ENCODE measurements around the gene NFIA.

Gene NFIA

DNA sequence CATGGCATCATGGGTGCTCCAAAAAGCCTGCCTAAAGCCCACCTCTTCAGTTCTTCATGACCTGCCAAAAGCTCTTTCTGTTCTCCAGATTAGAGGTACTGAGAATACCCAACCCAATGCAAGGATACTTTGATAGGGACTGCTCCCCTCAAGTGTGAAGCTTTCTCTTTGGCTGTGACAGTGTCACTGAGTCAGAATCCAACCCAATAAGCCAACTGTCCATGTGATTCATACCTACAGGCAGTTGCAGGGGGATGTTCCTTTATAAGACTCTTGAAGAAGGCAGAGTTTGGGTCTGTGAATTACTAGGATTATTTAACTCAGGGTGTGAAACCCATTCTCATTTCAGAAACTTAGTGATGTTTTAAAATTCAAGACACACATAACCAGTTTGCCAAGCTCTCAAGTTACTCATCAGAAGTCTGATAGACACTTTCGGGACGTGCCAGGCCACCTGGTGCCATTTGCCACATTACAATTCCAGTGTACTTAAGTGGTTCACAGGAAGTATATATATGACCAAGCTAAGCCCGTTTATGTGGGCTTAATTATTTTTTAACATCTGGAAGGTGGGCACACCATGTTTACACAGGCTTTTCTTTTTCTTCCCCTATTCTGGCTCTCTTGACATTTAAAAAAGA lies 265.8 kb downstream of the NFIA start:
- DNase-seq: no peak

DNA sequence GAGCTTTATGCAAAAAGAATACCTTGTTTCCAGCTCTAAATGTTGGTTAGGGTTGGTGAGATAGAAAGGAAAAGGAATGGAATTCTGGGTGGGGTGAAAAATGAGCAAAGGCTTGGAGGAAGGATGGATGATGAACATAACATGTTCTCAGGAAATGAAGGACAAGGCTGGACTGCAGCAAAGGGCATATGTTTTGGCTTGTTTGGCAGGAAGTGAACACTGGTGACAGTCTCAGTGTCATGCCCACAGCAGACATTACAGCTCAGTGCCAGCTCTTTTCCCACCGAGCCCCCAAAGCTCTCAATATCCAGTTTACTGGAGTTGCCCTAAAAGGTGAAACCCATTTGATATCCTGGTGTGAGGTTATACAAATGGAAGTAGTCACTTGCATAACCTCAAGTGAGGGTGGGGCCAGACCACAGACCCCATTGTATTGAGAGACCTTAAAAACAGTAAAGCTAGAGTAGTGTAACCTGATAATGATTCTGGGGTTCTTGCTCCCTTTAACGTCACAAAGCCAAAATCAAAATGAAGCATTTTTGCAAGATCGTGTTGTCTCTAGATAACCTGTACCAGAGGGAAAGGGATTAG lies 270.6 kb downstream of the NFIA start:
- no peak for DNase-seq

DNA sequence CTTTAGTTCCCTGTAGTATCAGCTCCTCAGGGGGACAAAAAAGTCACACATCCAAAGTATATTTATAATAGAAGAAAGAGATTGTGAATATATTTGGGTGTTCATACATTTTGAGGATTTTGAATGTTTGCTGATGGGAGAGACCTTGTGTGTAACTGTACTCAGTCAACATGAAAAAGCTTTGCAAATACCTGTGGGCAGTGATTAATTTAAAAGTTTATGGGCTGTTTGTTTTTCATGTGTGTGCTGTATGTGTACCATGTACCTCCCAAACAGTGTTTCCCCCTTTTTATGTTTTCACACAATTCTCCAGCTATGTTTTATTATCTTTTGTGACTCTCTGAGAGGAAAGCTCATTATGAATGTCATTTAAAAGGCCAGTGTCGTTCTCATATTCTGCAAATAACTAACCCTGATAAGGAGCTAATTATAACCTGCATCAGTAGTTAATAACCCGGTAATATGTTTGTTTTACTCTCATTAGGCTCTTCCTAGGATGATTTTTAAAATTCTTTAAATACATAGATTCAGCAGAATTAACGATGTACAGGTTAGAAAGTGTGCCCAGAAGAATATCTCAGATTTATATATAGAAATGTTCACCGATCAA lies 271.5 kb downstream of the NFIA start:
- no peak for DNase-seq

DNA sequence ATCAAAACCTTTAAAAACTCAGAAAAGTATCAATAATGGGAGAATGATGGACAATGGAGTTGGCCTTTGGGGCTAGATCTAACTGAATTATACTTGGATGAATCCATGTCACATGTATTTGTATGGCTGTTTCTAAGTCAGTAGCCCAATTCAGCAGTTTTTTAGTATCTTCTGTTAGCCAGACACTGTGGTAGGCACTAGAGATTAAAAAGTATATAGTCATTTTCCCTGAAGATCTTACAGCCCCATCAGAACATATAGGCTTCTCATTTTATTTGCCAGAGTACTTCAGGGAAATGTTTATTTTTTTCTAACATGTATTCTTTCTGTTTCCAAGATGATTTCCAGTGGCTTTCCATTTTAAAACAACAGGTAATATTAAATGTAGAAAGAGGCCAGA lies 273.7 kb downstream of the NFIA start:
- no peak for DNase-seq

DNA sequence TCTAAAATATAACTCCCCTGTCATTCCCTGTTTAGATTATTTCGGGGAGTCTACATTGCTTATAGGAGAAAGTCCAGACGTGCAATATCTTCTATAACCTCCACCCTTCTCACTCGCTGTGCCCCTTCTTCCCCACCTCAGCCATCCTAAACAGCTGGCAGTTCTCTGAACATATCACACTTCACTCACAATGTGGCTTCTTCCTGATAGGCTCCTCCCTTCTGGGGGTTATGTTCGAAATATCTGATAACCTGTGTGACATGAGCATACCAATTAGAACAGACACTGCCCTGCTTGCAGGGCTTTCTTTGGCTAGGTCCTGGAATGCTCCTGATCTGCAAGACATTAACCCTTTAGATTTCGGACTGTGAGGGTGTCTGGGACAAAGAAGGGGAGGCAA lies 274.6 kb downstream of the NFIA start:
- DNase-seq: no peak

DNA sequence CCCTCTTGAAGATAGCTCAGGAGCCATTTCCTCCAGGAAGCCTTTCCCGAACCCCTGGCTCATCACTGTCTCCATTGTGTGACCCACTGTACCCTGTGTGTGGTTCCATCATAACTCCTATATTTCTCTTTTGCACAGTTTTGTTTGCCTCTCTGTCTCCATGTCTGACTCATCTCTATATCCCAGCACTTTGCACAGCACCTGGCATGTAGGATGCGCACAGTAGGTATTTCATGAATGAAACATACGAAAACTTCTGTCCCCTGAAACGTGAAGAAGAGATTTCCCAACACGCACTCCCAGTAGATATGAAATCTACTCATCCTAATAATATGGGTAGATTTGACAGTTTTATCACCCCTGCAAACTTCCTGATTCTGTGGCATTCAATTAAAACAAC lies 275.2 kb downstream of the NFIA start:
- no peak for DNase-seq

DNA sequence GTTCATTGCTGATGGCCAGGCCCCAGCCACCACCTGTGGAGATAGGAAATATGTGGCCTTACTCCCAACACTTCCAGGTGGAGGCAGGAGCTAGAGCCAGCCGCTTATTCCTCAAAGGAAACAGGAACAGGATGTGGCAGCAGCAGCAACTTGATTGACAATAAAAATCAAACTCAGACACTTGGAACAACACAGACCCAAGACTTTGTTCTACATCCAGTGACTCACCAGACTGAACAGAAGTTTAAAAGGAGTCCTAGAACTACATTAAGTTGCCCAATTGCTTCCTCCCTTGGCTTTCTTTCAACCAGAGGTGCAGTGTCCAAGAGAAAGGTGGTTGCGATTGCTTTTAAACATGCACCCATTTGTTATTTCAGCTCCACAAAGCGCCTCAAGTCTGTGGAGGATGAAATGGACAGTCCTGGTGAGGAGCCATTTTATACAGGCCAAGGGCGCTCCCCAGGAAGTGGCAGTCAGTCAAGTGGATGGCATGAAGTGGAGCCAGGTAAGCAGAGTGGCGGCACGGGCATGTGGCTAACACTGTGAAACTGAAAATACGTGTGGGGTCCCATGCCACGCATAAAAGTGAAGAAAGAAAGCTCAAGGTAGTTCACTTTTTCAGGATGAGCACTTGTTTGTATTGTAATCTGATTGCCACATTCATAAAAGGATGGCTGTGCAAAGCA lies 276.6 kb downstream of the NFIA start:
- DNase-seq: no peak

DNA sequence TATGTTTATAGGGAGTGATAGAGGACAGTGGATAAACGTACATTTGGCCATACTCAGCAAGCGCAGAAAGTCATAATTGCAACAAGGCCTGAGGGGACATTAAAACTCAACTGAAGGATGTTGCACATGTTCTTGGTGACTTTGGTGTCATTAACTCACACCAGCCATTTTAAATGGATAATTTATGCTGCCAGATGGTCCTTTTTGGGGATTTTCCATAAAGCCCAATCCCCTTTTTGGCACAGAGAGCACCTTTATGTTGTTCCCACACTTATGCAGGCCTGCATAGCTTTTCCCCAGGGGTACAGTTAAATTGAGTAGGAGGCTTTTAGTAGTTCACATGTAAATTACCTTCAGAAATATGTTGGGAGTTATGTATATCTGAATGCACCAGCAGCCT lies 279.6 kb downstream of the NFIA start:
- no peak for DNase-seq

DNA sequence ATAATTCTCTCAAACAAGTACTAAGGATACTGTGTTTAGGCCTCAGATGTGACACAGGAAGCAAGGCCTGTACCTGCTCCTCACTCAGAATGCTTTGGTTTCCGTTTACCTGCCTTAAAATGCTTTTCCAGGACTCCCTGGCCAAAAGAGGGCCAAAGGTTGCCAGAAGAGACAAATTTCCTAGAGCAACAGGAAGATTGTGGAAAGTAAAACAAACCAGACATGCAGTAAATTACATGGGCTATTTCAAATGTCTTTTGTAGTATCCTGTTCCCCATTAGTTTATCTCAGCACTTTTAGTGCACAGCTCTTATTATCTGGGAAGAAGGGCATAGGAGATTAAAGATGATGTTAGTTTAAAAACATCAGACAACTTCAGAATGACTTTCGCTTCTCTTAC lies 280.0 kb downstream of the NFIA start:
- DNase-seq: no peak

DNA sequence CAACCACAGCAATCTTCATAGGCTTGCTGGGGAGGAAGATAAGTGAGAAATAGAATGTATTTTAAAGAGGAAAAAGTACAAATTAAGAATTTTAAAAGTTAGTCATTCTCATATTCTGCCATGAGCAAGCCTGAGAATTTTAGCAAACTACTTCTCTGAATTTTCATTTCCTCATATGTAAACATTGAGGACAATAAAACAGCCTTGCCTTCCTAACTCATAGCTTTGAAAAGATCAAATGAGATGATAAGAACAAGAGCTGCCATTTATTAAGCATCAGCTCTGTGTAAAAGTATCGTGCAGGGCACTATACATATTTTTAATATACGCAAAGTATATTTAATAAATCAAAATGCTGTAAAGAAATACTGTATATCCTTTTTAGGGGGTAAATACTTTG lies 286.0 kb downstream of the NFIA start:
- DNase-seq: no peak

DNA sequence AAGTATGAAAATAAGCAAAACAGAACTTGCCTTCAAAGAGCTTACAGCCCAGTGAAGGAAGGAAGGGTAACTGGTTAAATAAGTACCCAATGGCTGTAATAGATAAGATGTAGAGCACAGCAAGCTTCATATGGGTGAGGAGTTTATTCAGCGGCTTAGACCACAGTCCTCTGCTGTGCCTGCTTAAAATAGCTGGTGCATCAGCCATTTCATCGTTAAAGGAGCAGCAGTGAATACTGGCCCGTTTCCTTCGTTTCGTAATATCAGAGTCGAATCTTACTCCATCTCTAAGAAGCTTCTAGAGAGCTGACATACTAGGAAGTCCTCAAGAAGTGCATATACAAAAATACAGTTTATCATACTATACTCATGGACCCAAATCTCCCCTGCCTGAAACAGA lies 286.5 kb downstream of the NFIA start:
- no peak for DNase-seq

DNA sequence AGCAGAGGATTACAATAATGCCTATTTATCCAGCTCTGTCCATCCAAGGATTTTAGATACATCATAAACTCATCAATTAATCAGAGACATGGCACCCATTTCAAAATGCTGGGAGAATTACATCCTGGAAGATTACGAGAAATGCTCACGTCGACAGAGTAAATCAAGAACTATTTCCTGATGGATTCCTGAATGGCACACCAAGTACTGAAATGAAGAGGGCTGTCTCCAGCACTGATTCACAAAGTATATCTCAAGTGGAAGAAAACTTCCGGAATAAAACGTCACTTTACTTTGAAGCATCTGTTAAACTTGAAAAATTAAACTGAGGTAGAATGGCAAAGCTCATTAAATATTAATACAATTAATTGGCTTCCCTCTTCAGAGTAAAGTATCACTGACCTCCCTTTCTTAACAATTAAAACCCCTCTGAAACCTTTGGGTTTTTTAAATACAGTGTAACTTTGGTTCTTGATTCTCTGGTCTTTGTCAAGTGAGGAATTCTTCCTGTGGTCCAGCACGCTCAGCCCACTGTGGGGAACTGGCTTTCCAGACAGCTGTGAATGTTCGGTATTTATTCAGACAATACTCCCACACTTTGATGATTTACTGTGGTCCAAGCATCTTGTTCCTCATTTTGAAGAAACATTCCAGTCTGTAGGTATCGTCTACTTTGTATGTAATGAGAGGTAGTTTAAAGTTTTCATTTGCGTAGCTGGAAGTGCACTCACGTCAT lies 288.0 kb downstream of the NFIA start:
- DNase-seq: no peak

DNA sequence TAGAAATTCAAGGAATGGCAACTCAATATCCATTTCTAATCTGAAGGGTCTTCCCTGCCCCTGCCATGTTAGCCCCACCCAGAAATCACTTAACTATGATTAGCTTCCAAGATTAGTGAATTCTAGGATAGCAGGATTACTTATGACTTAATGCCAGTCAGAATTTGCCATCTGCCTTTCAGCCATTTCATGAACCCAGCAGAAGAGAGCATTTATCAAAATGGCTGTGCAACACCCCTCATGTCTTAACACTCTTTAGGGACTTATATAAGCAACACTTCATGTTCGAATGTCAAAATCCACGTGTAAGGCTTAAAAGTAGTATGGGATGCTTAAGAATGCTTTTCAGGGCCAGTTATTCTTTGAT lies 288.5 kb downstream of the NFIA start:
- DNase-seq: no peak

DNA sequence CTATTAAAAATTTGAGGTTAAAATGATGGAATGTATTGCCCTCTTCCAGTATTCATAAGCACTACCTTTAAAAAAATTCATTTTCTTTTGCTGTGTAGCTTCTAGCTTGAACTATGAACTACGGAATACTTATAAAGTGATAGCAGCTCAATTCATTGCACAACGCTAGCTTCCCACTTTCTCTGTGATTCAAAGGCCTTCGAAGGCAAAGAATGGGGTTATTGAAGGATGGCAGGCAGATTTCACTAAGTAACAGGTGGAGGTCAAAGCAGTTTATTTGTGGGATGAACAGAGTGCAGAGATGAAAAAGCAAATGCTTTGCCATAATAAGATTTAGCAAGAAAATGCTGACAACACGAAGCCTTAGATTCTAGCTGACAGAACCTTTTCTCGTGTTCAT lies 290.6 kb downstream of the NFIA start:
- DNase-seq: no peak

DNA sequence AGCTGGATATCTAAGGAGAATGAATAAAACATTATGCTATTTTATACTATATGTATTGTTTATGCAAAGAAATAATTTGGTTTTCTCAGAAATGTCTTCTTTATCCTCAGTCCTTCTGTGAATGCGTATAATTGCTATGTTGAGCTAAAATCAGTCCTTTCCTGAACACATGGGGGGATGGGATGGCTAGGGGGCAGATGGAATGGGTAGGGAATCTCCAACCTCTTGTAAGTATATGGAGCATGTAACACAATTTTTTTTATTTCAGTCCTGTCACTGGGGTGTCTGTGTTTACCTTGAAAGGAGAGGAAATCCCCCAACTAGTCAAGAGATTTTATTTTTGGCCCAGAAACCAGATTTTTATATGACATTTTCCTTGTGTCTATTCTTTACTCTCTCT lies 291.8 kb downstream of the NFIA start:
- DNase-seq: no peak

DNA sequence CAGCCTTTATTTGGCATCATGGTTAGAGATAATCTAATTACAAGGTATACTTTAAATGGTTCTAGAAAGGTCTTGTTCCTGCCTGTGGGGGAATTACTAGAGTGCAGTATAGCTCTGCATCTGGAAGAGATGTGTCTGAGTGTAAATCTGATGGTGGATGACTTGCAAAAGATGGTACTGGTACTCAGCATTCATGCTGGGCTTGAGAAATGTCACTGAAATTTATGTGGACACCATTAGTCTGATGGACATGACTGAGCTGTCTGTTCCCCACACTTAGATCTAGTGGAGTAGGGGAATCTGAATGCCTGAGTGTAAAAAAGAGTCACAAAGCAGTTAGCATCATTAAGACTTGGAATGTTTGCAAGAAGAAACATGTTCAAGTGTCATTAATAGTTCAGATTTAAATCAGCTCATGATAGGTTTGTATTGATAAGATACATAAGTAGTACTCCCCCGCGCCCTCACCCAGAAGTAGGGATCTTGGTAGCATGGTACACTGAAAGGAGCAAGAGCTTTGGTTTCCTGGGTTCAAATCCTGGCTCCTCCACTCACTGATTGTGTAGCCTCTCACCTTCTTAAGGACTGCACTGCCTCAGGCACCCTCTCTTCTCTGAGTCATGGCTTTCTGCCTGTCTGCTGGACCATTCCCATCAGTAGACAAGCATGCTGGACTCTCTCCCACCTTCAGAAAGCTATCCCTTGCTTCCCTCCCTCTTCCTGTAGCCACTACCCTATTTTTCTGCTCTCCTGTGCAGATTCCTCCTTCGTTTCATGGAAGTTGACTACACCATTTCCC lies 292.9 kb downstream of the NFIA start:
- no peak for DNase-seq

DNA sequence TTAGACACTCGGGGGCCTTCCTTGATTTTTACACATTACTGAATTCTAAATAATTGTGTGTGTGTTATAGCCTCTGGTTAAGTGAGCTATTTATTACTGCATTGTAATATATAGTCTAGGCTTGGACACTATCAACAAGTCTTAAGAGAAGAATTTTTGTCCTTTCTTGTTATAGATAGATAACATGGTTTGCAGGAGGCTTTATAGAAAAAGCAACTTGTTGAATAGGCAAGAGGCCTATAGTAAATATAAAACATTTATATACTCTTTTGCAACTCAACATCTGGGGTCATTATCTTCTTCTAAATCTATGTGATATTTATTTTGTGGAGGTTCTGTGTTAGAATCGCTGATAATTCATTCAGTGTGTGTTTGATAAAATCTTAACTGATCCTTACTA lies 293.8 kb downstream of the NFIA start:
- DNase-seq: no peak

DNA sequence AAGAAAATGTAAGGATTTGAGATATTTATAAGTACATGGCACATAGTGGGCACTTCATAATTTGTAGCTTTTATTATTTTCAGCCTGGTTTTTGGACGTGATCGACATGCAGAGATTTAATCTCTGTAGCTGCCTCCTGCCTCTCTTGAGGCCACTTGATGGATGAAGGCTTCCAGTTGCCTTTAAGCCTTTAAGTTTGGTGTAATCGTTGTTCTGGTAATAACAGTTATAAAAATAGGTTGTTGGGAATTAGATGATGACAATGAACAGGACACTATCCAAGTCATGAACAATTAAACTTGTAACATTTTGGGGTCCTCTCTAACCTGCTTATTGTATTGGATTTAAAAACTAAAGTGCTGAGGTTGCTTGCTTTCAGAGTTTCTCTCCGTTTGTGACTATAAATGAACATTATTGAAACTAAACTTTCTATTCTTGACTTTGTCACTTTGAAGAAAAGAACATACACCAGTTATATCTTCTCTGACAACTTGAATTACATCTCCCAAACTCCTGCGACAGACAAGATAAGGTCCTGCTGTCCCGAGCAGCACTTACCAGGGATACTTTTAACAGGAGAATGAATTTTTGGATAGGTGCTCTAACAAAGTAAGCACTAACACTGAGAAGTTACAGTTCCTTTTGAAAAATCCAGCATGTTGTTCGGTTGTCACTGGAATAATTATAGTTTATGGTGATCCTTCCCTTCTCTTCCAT lies 295.0 kb downstream of the NFIA start:
- no peak for DNase-seq

DNA sequence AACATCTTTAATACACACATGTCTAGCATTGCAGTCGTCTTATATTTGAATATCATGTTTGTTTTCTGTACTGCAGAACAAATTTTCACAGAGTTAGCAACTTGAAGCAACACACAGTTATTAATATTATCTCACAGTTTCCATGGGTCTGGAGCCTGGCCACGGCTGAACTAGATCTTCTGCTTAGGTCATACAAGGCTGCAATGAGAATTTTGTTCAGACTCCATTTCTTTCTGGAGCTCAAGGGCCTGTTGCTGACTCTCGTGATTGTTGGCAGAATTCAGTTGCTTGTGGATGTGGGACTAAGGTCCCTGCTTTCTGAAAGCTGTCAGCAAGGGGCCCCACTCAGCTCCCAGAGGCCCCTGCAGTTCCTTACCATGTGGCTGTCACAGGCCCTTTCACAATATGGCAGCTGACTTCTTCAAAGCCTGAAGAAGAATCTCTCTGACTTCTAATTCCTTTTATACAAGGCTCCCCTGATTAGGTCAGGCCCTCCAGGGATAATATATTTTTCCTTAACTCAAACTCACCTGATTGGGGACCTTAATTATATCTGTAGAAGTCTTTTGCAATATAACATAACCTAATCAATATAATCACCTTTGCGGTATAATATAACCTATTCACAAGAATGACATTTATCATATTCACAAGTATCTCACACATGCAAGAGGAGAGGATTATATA lies 296.3 kb downstream of the NFIA start:
- DNase-seq: no peak

DNA sequence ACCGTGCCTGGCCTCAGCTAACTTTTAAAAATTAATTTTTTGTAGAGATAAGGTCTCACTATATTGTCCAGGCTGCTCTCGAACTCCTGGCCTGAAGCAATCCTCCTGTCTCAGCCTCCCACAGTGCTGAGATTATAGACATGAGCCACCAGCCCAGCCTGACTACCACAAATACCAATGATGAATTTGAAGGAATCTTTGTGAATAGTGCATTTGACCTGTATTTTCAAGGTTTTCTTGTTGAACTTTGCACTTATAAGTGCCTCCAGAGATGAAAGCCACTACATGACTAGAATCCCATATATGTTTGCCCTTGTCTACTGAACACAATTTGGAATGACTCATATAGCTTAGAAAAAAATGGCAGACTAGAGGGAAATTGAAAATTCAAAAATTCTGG lies 297.3 kb downstream of the NFIA start:
- DNase-seq: no peak

DNA sequence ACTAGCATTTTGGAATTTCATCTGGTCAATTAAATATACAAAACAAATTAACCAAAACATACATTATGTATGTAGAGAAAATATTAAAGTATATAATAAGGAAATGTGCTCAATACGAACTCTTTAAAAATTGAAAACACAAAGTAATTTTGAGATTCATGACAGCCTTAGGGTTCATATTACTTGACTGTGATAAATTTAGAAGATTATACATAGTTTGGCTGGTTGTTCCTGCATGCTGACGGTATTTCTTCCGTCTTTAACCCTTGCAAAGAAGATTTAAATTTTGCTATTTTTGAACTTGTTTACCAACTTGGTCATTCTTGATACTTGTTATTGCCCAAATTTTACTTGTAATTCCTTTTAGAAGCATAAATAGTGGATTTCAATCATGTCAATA lies 298.2 kb downstream of the NFIA start:
- DNase-seq: no peak

DNA sequence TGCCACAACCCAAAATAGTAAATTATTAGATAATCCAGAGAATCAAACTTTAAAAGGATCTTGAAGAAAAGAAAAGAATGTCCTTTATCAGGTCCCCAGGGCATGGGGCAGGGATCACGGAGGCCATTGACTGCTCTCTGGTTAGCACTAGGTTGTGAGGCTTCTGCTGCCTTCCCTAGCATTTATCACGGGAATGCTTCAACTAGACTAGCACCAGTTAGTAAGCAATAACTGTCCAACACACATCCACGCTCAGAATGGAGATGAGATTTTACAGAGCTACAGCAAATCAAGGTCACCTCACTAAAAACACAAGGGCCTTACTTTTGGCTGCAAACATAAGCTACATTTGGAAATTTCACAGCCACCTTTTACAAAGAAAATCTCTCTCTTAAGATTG lies 304.0 kb downstream of the NFIA start:
- no peak for DNase-seq

All from activated CD4-positive, alpha-beta T cell treated with anti-CD3 and anti-CD28 coated beads, Interleukin-2, amount 50 U/mL, for 1 hour (primary cell).